IPS DF 4.7 (cell line): ENCODE measurements around the gene ACRBP.

Source experiments
- DNase-seq: peaks from one replicate; pipeline ENCODE4 v3.0.0-alpha.2; 2013; ENCODE audit warnings: low spot score; ENCODE audit errors: extremely low read depth

ACRBP gene

DNA sequence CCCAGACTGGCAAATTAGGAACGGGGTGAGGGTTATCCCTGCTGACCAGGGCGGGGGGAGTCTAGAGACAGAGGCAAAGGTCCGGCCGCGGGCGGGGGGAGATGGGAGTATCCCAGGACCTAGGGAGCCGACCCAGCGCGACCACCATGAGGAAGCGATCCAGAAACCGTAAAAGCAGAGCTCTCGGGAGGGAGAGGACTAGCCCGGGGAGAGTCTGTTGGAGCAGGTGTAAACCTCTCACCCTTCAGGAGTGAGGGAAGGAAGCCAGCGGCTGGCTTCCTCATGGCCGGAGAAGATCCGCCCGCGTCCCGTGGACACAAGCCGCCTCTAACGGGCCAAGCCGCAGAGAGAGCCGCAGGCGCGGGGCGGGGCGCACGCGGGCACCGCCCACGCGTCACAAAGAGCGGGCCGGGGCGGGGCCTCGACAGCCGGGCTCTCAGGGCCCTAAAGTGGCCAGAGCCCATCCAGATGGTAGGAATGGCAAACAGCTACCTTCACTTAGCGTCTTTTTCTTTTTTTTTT, at the start of gene ACRBP:
TSS of gene ACRBP (minus strand) at position 350 of the 522 bp plus-strand sequence. CDS start at position 284, 66 bp downstream.
- DNase-seq: no peak

DNA sequence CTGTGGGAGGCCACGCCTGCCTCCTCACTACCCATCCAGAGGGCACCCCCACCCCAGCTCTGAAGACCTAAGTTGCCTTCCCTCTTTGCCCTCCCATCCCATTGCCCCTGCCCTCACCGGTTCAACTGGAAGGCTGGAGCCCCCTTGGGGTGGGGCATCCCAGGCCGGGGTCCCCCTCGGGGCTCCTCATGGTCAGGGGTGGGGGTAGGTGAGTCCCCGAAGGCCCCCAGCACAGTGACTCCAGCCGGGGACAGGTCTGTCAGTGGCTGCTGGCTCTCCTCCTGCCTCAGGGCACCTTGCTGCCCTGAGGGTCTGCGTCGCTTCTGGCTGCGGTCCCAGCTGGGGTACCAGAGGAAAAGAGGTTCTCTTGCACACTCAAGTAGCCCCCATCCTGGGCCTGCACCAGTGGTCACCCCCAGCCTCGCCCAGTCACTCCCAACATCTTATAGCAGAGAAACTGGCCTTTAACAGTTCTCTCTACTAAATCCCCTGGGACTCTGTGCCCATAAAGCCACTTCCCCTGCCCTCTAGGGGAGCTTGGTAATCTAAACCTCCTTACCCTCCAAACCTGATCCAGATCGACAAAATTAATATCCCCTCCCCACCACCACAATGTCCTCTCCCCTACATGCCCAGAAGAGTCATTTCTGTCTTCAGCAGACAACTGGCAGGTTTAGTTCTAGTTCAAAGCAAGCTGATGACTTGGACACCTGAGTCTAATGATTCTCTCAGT, 48.2 kb upstream of the ACRBP start:
- DNase-seq: no peak

DNA sequence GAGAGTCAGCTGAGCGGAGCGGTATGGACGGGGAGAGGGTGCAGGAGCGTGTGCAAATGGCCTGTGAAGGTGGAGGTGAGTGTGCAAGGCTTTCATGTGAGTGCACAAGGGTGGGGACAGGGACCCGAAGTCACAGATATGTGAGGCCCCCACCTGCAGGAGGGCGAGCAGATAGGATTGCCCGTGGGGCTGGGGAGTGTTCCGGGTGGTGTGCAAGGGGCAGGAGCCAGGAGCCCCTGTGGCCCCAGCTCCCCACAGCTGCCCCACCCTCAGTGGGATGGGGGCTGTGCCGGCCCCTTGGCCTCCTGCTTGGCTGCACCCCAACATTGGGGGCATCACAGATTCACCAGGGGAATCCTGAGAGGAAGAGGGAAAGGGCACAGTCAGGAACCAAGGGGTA, 47.5 kb upstream of the ACRBP start:
- no peak for DNase-seq

DNA sequence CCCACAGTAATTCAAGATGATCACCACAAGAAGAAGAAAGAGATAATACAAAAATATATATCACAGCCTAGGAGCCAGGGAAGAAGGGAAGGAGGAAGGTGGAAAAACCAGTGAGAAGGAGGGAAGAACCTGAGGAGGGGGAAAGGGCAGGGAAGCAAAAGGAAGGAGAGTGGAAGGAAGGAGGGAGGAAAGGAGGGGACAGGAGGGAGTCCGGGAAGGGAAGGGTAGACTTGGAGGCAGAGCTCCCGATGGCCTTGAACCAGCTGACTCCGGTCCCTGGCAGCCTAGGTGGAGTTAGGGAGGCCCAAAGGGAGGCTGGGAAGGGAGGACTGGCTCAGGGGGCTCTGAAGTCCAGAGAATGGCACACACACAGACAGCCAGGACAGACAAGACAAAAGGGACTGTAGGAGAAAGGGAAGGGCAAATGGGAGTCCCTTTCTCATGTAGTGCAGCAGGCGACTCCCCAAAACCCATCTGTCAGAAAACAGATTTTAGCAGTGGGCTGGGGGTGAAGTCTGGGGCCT, 46.7 kb upstream of the ACRBP start:
- no peak for DNase-seq

DNA sequence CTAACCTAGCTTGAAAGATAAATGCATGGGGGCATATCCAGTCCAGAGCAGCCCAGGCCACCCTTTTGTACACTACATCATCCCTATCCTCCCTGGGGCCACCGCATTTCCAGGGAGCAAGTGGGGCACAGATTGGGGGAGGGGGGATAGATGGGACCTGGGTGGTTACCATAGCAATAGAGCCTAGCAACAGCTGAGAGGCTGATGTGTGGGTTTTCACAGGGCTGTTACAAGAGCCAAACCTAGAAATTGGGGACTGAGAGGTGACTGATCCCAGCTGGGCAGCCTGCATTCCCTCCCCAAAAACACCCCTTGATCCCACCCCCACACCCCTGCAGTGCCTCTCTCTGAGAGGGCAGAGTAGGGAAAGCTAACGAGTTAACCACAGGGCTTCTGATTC, 45.7 kb upstream of the ACRBP start:
- DNase-seq: no peak

DNA sequence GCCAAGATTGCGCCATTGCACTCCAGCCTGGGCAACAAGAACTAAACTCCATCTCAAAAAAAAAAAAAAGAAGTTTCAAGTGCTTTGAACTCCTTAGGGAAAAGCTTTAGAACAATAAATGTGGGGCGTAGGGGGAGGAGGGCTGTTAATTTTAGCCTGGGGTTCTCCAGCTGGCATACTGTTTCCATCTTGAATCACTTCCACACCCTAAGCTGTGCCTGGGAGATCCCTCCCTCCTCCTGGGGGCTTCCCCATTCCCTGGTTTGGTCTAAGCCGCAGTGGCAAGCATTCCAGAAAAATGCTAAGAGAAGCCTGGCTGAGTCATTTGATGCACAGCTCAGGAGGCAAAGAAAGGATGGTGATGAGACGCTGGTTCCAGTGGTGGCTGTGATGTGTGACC, 44.2 kb upstream of the ACRBP start:
- DNase-seq: no peak

DNA sequence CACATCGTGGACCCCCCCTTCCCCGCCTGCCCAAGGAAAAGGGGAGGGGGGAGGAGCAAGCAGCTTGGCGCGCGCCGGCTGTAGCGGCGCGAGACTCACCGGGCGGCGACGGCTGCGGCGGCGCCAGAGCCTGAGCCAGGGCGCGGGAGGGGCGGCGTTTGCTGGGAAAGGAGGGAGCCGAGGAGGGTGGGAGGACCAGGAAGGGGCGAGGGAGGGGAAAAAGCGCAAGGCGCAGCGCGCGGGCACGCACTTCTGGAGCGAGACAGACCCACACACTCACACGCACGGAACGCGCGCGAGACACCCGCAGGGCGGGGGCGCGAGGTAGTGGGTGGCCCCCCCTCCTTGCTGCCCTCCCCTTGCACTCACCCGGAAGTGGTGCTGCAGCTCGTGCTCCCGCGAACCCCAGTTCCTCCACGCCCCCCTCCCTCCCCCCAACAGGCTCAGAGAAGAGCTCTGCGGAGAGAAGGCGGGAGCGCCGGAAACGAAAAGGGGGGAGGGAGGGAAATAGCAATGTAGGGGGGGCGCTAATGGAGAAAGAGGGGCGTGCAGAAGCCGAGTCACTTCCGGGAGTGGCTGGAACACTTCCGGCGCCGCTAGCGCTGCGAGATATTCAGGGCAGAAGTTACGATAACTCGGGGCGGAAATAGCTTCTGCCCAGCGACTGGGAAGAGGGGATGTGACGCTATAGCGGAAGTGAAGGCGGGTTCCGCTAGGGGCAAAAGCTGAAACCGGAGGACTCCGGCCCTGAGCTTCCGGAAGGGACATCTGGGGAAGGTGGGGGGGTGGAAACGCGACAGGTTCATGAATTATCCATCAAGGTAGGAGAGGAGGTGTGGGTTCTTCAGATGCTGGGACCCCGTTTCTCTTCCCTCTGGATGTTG, 42.0 kb upstream of the ACRBP start, which contains the start of gene ZNF384:
TSS of gene ZNF384 (minus strand) at position 377 of the 884 bp plus-strand sequence. CDS start 9,855 bp downstream, outside the sequence.
- peak; percentile 98 for DNase-seq

DNA sequence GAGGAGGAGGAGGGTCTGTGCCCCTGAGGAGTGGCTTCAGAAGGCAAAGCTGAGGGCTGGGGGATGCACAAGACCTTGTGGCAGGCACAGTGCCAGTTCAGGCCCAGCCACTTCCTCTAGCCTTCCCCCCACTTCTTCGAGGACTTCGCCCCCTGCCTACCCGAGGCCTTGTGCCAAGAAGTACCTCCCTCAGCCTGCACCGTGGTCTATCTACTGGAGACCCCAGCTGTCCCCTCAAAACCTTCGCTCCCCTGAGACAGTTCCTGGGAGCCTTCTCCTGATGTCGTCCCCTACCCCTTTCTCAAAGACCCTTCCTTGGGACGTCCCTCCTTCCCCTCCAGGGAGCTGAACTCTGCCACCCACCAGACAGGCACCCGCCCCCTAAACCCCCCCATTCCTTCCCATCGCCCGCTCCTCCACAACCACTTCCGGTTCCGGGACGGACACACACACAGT, 41.3 kb upstream of the ACRBP start:
- DNase-seq: no peak

DNA sequence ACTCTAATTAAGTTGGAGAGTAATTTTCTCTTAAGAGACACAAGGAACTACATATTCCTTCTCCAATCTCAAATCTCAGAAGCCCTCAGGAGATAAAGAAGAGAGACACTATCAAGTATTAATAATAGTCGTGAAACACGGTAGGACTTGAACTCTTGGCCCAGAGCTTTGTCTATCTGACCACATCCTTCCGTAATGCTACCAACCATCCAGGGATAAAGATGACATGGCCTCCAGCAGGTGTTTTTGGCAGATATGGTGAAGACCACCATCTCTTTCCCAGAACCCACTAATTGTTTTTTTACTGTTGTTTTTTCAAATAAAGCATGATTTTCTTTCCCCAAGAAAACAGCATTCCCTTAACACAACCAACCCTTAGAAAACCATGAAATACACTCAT, 38.6 kb upstream of the ACRBP start:
- no peak for DNase-seq

DNA sequence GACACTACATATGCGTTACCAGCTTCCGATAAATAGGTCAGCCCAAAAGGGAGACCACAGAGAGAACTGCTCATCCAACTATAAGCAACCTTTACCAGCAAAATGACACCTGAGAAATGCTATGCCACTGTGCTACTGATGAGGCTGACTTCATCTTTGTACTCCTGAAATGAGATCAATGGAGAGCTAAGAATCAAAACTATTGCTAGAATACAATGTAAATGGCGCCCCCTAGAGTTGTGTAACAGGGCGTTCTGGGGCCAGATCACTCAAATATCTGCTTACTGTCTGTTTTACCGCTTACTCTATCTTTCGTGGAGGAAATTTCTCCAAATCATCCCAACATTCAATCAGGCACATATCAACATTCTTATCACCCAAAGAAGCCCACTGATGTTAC, 37.4 kb upstream of the ACRBP start:
- DNase-seq: no peak

DNA sequence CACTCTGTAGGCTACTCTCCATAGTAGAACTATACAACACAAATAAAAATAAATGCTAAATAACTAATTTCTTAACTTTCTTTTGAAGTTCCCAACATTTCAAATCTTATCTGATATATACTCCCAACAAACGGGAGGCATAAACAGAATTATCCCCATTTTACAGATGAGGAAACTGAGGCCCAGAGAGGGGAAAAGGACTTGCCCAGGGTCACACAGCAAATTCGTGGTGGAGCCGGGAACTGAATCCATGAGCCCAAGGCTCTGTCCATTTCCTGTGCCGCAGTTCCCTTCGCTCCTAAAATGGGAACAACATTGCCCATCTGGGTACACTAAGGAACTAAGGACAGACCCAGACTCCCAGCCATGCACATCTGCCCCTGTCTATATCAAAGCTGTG, 29.7 kb upstream of the ACRBP start:
- DNase-seq: no peak

DNA sequence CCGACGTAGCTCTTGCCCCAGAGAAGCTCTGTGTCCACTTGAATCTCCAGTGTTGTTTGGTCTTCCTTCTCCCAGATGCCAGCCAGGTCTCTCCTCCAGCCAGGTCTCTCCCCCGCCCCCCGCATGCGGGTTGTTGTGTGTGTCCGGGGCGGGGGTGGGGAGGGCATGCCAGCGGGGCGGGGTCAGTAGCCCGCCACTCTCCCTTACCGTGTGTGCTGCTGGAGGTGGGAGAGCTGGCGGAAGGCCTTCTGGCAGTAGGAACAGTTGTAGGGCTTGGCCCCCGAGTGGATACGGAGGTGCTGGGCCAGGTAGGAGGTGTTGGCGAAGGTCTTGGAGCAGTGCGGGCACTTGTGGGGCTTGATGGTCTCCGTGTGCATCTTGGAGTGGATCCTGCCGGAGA, 24.9 kb upstream of the ACRBP start:
- no peak for DNase-seq

DNA sequence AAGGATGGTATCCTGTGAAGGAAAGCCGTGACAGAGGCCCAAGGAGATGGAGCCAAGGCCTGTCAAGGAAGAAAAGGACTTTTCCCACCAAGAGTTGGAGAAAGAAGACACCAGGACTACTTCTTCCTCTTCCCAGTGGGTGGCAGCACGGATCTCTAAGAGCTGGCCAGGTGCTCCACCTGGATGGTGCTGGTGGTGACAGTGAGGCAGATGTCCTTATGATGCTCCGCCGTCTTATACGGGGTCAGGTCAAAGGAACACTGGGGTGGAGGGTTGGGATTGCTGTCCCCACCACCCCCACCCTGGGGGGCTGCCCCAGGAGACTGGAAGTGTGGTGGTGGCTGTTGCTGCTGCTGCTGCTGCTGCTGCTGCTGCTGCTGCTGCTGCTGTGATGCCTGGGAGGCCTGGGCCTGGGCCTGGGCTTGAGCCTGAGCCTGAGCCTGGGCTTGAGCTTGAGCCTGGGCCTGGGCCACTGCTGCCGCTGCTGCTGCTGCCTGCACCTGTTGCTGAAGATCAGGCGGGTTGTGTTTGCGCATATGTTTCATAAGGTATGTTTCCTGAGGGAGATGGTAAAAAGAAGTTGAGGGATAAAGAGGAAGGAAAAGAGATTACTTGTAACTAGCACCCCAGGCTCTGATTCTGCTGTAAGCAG, 20.5 kb upstream of the ACRBP start:
- no peak for DNase-seq

DNA sequence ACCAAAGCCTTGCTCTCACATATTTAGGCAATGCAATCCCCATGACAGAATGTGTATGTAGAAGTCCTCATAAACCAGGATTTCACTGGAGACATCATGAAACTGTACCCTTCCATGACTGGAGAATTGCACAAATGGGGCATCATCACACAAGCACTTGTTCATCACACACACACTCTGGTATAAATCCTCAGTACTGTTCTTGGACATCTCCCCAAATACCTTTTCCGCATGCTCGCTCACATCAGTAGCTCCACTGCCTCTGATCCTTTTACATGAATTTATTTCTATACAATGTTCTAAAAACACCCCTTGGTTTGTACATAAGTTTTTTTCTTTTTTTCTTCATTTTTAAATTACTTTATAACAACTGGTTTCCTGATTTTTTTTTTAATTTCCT, 19.0 kb upstream of the ACRBP start:
- DNase-seq: no peak

DNA sequence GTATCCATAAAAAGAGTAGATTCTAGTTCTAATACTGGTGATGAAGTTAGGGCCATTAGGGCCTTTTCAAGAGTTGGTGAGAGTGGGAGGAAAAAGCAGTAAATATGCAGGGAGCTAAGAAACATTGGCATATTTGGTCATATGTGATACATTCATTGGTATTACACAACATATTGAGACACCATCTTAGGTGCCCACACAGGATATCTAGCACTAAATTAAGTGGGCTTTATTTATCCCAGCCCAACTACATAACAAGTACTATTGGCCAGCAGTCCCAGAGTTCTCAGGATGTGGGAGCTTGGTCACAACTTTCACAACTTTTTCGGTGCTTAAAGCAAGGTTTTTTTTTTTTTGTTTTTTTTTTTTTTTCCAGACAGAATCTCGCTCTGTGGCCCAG, 17.7 kb upstream of the ACRBP start:
- DNase-seq: no peak

DNA sequence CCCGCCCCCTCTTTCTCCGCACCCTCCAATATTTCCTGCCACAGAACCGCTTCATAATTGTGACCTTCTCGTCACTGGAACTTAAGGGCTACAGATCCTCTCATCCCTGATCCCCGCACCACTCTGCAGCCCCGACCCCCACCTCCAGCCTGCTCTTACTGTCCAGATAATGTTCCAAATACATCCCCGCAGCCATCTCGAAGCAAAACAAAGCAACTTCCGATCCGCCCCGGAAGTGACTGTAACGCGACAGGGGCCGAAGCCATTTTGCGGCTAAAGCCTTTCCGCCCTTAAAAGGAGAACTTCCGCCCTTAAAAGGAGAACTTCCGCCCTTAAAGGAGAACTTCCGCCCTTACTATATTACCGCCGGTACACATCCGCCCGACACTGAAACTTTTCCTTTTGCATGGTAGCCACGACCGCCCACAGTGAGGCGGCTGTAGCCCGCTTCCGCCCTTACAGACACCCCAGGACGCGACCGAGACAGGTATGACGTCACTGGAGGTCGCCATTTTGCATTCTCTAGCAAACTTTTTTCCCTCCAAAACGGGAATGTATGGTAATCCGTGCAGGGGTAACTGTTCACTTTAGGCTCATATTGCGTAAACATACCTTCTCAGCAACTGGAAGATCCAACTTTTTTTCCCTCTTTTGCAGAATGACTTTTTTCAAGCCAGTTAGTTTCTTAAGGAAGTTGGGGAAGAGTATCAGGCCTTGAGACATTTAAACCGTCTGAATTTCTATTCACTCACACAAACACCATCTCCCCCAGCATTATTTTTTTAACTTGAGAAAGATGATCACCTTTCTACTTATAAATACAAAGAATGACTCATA, 15.9 kb upstream of the ACRBP start, which contains the start of gene ING4:
TSS of gene ING4 (minus strand) at position 214 of the 837 bp plus-strand sequence. CDS start at position 196, 18 bp downstream.
- peak; percentile 94 for DNase-seq

DNA sequence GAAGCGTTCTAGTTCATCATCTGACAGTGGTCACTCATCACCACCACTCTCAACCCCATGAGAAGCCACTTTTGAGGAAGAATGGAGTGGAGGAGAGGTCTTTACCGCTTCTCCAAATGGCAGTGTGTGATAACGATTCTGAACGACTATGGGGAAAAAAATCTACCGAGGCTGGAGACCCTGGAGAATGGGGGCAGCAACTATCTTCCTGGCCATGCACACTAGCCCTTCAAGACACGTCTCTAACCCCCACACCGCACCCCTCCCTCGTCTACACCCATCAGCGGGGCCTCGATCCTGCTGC, 15.3 kb upstream of the ACRBP start:
- DNase-seq: no peak

DNA sequence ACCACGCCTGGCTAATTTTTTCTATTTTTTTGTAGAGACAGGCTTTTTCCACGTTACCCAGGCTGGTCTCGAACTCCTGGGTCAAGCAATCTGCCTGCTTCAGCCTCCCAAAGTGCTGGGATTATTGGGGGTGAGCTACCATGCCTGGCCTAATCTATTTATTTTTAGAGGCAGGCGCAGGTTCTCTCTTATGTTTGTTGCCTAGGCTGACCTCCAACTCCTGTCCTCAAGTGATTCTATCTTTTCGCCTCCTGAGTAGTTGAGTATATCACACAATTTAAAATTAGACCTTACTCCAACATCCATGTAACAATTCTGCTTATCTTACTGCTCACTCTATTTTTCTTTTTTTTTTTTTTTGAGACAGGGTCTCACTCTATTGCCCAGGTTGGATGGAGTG, 6.8 kb upstream of the ACRBP start:
- DNase-seq: no peak

DNA sequence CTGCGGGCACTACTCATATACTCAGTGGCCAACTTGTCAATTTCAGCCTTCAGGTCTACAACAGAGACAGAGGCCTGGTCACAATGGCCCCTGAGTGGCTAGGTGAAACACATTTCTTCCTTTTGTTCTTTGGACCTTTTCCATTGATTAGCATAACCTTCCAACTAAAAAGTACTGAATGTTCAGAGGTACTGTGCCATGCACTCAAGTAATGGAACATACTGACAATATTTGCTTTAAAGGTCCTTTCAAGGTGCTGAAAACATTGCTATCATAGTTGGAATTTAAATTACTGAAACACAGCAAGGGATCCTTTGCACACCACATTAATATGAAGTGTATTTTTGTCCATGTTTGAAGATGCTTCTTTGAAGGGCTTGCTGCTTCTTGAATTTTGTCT, 6.1 kb upstream of the ACRBP start:
- DNase-seq: no peak

DNA sequence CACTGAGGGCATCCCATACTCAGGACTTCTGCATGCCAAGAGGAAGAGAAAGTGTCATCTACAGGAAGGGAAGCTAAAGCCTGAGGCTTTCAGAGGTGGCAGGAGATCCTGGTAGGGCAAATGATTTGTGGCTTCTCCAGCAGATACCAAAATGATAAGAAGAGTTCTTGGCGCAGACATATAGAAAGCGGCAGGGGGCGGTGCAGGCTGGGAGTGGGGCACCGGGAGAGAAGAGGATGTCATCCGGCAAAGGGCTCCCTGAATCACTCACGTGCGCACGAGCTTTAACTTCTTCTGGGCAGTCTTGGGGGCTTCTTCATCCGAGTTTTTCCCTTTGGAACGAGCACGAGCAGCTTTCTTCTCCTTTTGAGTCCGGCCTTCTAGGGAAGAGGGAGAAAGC, 5.2 kb upstream of the ACRBP start:
- no peak for DNase-seq

DNA sequence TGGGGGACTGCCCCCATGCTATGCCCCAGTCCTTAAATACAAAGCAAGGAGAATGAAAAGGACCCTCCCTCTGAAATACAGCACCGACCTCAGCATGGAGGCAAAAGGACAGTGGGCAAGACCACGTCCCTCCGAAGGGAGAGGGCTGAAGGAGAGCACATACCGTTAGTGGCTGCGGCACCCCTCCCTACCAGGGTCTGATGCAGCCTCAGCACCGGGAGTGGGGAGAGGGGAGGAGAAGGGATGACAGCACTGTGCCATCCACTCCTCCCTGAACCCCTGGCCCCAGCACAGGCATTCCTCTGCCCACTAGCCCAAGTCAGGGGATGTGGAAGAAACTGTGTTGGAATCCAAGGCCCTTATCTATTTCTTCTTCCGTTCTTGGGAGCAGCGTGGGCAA, 3.6 kb upstream of the ACRBP start:
- DNase-seq: no peak
